Measurements from ENCODE around the gene SRSF6. TPM values are rescaled to one million over a fixed set of nuclear protein-coding genes. Genes with fewer than 3 reads are reported as not detected.
"Not testable (repeated sequence)": the region's sequence is repeated elsewhere in the genome, so short reads cannot be mapped to it uniquely, and the experiment has no call there.

Gene SRSF6
- total RNA-seq, 2 donors from 2014 or later, result 42.2 to 90.4 TPM

- H3K27ac ChIP-seq, result no peak overlapping the region
- no peaks in the 10 kb centered on the region for H3K9me3 ChIP-seq
- no peak for TF ChIP-seq CTCF (IDR thresholded peaks at IDR 0.05)
- H3K4me1 ChIP-seq (ENCODE audit: control insufficient read depth in 1 of 2, low read depth in 2 of 2), result no peaks in the 10 kb centered on the region
- no peak for ATAC-seq (ENCODE audit: insufficient number of reproducible peaks, low FRiP score, low read depth)
- no peaks in the 10 kb centered on the region for H3K36me3 ChIP-seq
- no peaks in the 10 kb centered on the region for H3K27me3 ChIP-seq (replicated peaks; ENCODE audit: insufficient read depth)
- H3K4me3 ChIP-seq, result no peak overlapping the region
- no peak for DNase-seq (ENCODE audit: low spot score)
Measured at GRCh38 chr20:43440531-43440930, 17.2 kb upstream of the SRSF6 start.

GRCh38 chr20:43442282-43442880, 15.3 kb upstream of the SRSF6 start:
- Histone ChIP-seq H3K4me1 (ENCODE audit: control insufficient read depth in 1 of 2, low read depth in 2 of 2) (no peaks in the 10 kb centered on the region), H3K27ac (no peak overlapping the region), H3K9me3 (no peaks in the 10 kb centered on the region), H3K36me3 (no peaks in the 10 kb centered on the region), H3K4me3 (no peak overlapping the region), H3K27me3 (replicated peaks; ENCODE audit: insufficient read depth) (no peaks in the 10 kb centered on the region)
- TF ChIP-seq CTCF (IDR thresholded peaks at IDR 0.05), result no peak
- DNase-seq (ENCODE audit: low spot score) (no peak), ATAC-seq (ENCODE audit: insufficient number of reproducible peaks, low FRiP score, low read depth) (no peak)

GRCh38 chr20:43444107-43444506, 13.6 kb upstream of the SRSF6 start:
- no peak for DNase-seq (ENCODE audit: low spot score)
- H3K4me3 ChIP-seq, result no peak overlapping the region
- ATAC-seq (ENCODE audit: insufficient number of reproducible peaks, low FRiP score, low read depth), result no peak
- no peak overlapping the region for H3K27ac ChIP-seq
- no peak for TF ChIP-seq CTCF (IDR thresholded peaks at IDR 0.05)
- no peaks in the 10 kb centered on the region for H3K36me3 ChIP-seq
- no peaks in the 10 kb centered on the region for H3K9me3 ChIP-seq
- H3K4me1 ChIP-seq (ENCODE audit: control insufficient read depth in 1 of 2, low read depth in 2 of 2), result no peaks in the 10 kb centered on the region
- no peaks in the 10 kb centered on the region for H3K27me3 ChIP-seq (replicated peaks; ENCODE audit: insufficient read depth)

- Histone ChIP-seq H3K27me3 (replicated peaks; ENCODE audit: insufficient read depth) (no peaks in the 10 kb centered on the region), H3K36me3 (no peaks in the 10 kb centered on the region), H3K27ac (no peak overlapping the region), H3K4me3 (no peak overlapping the region), H3K4me1 (ENCODE audit: control insufficient read depth in 1 of 2, low read depth in 2 of 2) (no peaks in the 10 kb centered on the region), H3K9me3 (no peaks in the 10 kb centered on the region)
- ATAC-seq (ENCODE audit: insufficient number of reproducible peaks, low FRiP score, low read depth) (no peak), DNase-seq (ENCODE audit: low spot score) (no peak)
- TF ChIP-seq CTCF (IDR thresholded peaks at IDR 0.05), result no peak
Measured at GRCh38 chr20:43446361-43446879, 11.3 kb upstream of the SRSF6 start.

- H3K27ac ChIP-seq; H3K27me3 ChIP-seq (replicated peaks; ENCODE audit: insufficient read depth); H3K9me3 ChIP-seq; H3K36me3 ChIP-seq; ATAC-seq (ENCODE audit: insufficient number of reproducible peaks, low FRiP score, low read depth); H3K4me3 ChIP-seq; DNase-seq (ENCODE audit: low spot score); H3K4me1 ChIP-seq (ENCODE audit: control insufficient read depth in 1 of 2, low read depth in 2 of 2): not testable (repeated sequence)
Measured at GRCh38 chr20:43448431-43448747, 9.3 kb upstream of the SRSF6 start.

Data from thoracic aorta (tissue), 2 donors.